BJ (cell line): ENCODE data around the gene NTN3. TPM values are rescaled to one million over a fixed set of nuclear protein-coding genes. Genes with fewer than 3 reads are reported as not detected.
A peak's percentile ranks its signal among the peaks of the same experiment; 100 is the strongest.

Experiments
- CTCF ChIA-PET: fragments of 350-600 bp; formaldehyde crosslinking; extraction: SDS; loops from one replicate; lab custom pipeline; 2021; ENCODE audit warnings: antibody characterized with exemption, inconsistent platforms; lab: Yijun Ruan, JAX
- POLR2A ChIA-PET: fragments of 300-600 bp; sonication (Branson Sonifier 250); formaldehyde crosslinking; extraction: SDS; loops from one replicate; lab custom pipeline; 2021; ENCODE audit warnings: antibody characterized with exemption; lab: Charles Lee
- DNase-seq: peaks from one replicate; pipeline ENCODE4 v3.0.0-alpha.2; 2011; ENCODE audit warnings: low read depth
- H3K27me3 ChIP-seq: 2 replicates; pipeline ENCODE4 v1.6.0; 2011; ENCODE audit warnings: low read length; ENCODE audit not compliant: control insufficient read depth, insufficient read depth
- H3K36me3 ChIP-seq: 2 replicates; pipeline ENCODE4 v1.5.1; 2011; ENCODE audit warnings: low read length; ENCODE audit not compliant: control insufficient read depth, insufficient read depth
- H3K4me3 ChIP-seq: 2 replicates; pipeline ENCODE4 v1.5.1; 2011; ENCODE audit warnings: low read depth, mild to moderate bottlenecking, control low read depth, low read length
- polyA plus RNA-seq: library from polyadenylated mRNA; depleted of rRNA; stranded (reverse); fragments of >200 nt; gene quantifications from 2 replicates; pipeline ENCODE4 v1.2.3, GENCODE V29; 2011
- TF ChIP-seq, protein P1 (sequence below): IDR thresholded peaks from 2 replicates; pipeline ENCODE4 v1.5.1; 2011; ENCODE audit warnings: low read depth, mild to moderate bottlenecking, control low read depth, inconsistent platforms, low read length, moderate library complexity; ENCODE audit not compliant: insufficient read depth

NTN3 gene
- polyA plus RNA-seq, 1 experiment = 0.09 TPM

DNA sequence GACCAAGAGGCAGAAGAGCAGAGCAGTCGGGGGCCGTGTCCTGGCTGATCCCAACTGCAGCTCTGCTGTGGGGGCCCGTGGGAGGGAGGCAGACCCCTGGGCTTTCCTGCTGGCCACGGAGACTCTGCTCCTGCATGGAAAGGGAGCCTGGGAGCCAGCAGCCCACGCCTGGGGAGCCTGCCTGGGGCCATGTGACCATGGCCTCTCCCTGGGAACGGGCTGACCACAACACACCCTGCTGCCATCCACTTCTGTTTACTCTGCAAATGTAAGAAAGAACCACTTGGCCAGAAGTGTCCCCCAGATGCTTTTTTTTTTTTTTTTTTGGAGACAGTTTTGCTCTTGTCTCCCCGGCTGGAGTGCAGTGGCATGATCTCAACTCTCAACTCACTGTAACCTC, 13.2 kb upstream of the NTN3 start:
- Histone ChIP-seq H3K36me3 (peaks cover 15% of the 10 kb centered on the region), H3K4me3 (no peak overlapping the region), H3K27me3 (no peaks in the 10 kb centered on the region)
- ChIA-PET CTCF (interaction anchor here (0.9 kb wide), 1 partner anchor 19 kb away, joined by 3 read pairs; no protein-coding TSS in a partner anchor), POLR2A (no interaction called here)
- TF ChIP-seq, protein P1, sequence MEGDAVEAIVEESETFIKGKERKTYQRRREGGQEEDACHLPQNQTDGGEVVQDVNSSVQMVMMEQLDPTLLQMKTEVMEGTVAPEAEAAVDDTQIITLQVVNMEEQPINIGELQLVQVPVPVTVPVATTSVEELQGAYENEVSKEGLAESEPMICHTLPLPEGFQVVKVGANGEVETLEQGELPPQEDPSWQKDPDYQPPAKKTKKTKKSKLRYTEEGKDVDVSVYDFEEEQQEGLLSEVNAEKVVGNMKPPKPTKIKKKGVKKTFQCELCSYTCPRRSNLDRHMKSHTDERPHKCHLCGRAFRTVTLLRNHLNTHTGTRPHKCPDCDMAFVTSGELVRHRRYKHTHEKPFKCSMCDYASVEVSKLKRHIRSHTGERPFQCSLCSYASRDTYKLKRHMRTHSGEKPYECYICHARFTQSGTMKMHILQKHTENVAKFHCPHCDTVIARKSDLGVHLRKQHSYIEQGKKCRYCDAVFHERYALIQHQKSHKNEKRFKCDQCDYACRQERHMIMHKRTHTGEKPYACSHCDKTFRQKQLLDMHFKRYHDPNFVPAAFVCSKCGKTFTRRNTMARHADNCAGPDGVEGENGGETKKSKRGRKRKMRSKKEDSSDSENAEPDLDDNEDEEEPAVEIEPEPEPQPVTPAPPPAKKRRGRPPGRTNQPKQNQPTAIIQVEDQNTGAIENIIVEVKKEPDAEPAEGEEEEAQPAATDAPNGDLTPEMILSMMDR = no peak
- DNase-seq = no peak

DNA sequence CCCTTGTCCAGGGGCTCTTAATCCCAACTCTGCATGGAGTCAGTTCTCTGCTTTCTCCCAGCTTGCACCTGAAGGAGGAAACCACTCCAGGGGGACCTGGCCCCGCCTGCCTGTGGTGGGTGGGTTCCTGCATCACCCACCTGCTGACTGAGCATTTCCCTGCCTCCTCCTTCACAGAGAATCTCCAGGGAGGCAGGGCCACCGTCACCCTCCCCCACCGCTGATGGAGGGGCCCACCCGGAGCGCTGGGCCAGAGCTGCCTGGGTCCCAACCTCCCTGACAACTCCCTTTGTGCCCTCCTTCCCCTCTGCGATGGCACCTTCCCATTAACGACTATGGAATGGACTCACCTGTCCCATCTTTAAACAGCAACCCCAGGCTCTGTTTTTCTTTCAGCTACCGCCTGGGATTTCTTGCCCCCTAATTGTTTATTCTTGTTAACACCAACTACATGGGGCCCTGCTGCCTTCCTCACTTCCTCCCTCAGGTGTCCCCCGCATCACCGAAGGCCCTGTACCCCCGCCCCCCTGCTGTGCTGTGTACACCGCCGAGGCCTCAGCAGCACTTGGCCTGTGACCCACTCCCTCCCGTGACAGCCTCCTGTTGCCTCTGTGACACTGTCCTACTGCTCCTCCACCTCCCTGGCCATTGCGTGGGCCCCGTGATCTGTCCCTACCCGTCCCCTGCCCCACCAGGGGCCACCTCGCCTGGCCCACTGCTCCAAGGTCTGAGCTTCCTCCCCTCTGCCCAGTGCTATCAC, 12.0 kb upstream of the NTN3 start:
- POLR2A ChIA-PET = no interaction called here
- no peaks in the 10 kb centered on the region for H3K27me3 ChIP-seq
- CTCF ChIA-PET = interaction anchor here (0.9 to 2.6 kb wide), 2 partner anchors 20 to 42 kb away, joined by 3 to 6 read pairs; no protein-coding TSS in a partner anchor
- peaks cover 9% of the 10 kb centered on the region for H3K36me3 ChIP-seq
- TF ChIP-seq, protein P1 = no peak
- peak overlapping the region; percentile 58 for H3K4me3 ChIP-seq
- no peak for DNase-seq

DNA sequence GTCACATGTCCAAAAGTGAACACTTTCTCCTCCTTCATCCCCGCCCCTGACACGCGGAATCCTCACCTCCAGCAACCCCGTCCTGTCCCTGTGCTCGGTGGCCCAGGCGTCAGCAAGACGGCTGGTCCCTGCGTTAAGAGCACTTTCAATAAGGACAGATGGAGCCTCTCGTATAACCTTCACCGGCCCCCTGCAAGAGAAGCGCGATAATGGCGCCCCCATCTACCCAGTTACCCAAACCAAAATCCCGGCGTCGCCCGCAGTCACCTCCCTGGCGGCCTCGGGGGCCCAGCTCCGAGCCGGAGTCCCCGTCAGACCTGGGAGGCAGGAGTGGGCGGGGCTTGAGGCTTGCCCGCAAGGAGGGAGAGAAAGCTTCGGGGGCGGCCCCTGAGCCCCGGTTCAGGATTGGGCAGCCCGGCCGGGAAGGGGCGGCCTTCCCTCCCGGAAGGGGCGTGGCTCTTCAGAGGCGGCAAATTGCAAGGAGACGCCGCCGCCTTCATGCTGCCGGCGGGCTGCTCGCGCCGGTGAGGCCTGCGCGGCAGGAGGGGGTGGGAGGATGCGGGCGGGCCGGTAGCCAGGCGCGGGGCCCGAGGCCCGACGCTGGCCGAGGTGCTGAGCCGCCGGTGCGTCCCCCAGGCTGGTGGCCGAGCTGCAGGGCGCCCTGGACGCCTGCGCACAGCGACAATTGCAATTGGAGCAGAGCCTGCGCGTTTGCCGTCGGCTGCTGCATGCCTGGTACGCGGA, 11.3 kb upstream of the NTN3 start, which contains the start of gene TEDC2:
Gene TEDC2, plus strand, starts transcription at position 463 of the 744 bp plus-strand sequence. Its CDS starts 36 bp downstream, at position 499.
- Histone ChIP-seq H3K36me3 (peaks cover 9% of the 10 kb centered on the region), H3K4me3 (peak within 1 kb of the TSS; percentile 58), H3K27me3 (no peaks in the 10 kb centered on the region)
- peak; percentile 55 for DNase-seq
- ChIA-PET CTCF (interaction anchor here (2.6 kb wide), 1 partner anchor 41 kb away, joined by 6 read pairs; no protein-coding TSS in a partner anchor), POLR2A (interaction anchor here (0.6 kb wide), 1 partner anchor 28 kb away, joined by 5 read pairs; no protein-coding TSS in a partner anchor)
- TF ChIP-seq, protein P1 = no peak

DNA sequence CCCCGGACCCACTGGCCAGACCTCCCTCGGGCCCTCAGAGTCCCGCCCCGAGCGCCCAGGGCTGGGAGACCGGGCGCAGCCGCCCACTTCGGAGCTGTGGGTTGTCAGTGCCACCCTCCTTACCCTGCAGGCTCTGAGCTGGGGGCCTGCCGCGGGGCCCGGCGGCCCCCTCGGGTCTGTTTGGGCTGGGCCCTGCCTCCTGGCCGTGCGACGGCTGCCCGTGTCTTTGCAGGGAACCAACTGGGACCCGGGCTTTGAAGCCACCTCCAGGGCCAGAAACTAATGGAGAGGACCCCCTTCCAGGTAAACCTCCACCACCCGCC, 10.7 kb upstream of the NTN3 start:
- no peak for DNase-seq
- Histone ChIP-seq H3K4me3 (peak overlapping the region; percentile 58), H3K27me3 (no peaks in the 10 kb centered on the region), H3K36me3 (peaks cover 8% of the 10 kb centered on the region)
- TF ChIP-seq, protein P1 = no peak
- ChIA-PET POLR2A (interaction anchor here (0.6 kb wide), 1 partner anchor 28 kb away, joined by 5 read pairs; no protein-coding TSS in a partner anchor), CTCF (interaction anchor here (2.6 kb wide), 1 partner anchor 41 kb away, joined by 6 read pairs; no protein-coding TSS in a partner anchor)

DNA sequence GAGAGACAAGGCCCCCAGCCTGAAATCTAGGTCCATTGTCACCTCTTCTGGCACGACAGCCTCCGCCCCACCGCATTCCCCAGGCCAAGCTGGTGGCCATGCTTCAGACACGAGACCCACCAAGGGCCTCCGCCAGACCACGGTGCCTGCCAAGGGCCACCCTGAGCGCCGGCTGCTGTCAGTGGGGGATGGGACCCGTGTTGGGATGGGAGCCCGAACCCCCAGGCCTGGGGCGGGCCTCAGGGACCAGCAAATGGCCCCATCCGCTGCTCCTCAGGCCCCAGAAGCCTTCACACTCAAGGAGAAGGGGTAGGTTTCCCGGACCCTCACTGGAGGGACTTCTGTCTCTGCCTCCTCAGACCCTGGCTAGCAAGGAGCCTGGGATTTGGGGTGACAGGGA, 10.2 kb upstream of the NTN3 start:
- H3K27me3 ChIP-seq = no peaks in the 10 kb centered on the region
- H3K36me3 ChIP-seq = peaks cover 4% of the 10 kb centered on the region
- CTCF ChIA-PET = interaction anchor here (2.6 kb wide), 1 partner anchor 40 kb away, joined by 6 read pairs; no protein-coding TSS in a partner anchor
- H3K4me3 ChIP-seq = no peak overlapping the region
- POLR2A ChIA-PET = no interaction called here
- DNase-seq = no peak
- TF ChIP-seq, protein P1 = no peak
